Chondrocyte (in vitro differentiated cells): ENCODE data around the gene KCNA2. TPM values are rescaled to one million over a fixed set of nuclear protein-coding genes. Genes with fewer than 3 reads are reported as not detected.
A peak's percentile ranks its signal among the peaks of the same experiment; 100 is the strongest.

Experiments used
- DNase-seq: peaks from one replicate; pipeline ENCODE4 v3.0.0; 2021; ENCODE audit warnings: mixed read lengths, low spot score
- H3K27ac Mint-ChIP-seq: one replicate; pipeline ENCODE4 v1.8.0; 2021; ENCODE audit warnings: mild to moderate bottlenecking, moderate library complexity, mixed read lengths; ENCODE audit not compliant: unreplicated experiment
- H3K27me3 Mint-ChIP-seq: 2 replicates; pipeline ENCODE4 v1.8.0; 2021; ENCODE audit warnings: low read depth, mixed read lengths
- H3K36me3 Mint-ChIP-seq: 2 replicates; pipeline ENCODE4 v1.8.0; 2021; ENCODE audit warnings: low read depth, mixed read lengths
- H3K4me1 Mint-ChIP-seq: 2 replicates; pipeline ENCODE4 v1.8.0; 2021; ENCODE audit warnings: low read depth, mild to moderate bottlenecking, mixed read lengths
- H3K4me3 Mint-ChIP-seq: one replicate; pipeline ENCODE4 v1.8.0; 2021; ENCODE audit warnings: mild to moderate bottlenecking, moderate library complexity, mixed read lengths; ENCODE audit not compliant: unreplicated experiment
- H3K9me3 Mint-ChIP-seq: 2 replicates; pipeline ENCODE4 v1.8.0; 2021; ENCODE audit warnings: low read depth, mixed read lengths
- long read RNA-seq: library from polyadenylated mRNA; stranded (forward); transcript quantifications from one replicate; pipeline ENCODE4 v2.0.0, GENCODE V29; 2021
- total RNA-seq: library from RNA; stranded (reverse); gene quantifications from 3 replicates; pipeline ENCODE4 v1.2.1, GENCODE V29; 2021
- TF ChIP-seq, protein P1 (sequence below): fragments of 200-600 bp; sonication (generic); IDR thresholded peaks from 2 replicates; pipeline ENCODE4 v1.5.0; 2021; ENCODE audit warnings: antibody characterized with exemption, mild to moderate bottlenecking, moderate library complexity

Gene KCNA2
- 0.12 to 0.33 TPM (median 0.17 TPM) in 3 replicates for total RNA-seq
- long read RNA-seq, result 0 reads

- peaks cover 50% of the 10 kb centered on the region for H3K27me3 Mint-ChIP-seq
- no peaks in the 10 kb centered on the region for H3K9me3 Mint-ChIP-seq
- H3K27ac Mint-ChIP-seq, result no peak within 1 kb of the TSS
- peak within 1 kb of the TSS; percentile 74 for H3K4me3 Mint-ChIP-seq
- TF ChIP-seq, protein P1, sequence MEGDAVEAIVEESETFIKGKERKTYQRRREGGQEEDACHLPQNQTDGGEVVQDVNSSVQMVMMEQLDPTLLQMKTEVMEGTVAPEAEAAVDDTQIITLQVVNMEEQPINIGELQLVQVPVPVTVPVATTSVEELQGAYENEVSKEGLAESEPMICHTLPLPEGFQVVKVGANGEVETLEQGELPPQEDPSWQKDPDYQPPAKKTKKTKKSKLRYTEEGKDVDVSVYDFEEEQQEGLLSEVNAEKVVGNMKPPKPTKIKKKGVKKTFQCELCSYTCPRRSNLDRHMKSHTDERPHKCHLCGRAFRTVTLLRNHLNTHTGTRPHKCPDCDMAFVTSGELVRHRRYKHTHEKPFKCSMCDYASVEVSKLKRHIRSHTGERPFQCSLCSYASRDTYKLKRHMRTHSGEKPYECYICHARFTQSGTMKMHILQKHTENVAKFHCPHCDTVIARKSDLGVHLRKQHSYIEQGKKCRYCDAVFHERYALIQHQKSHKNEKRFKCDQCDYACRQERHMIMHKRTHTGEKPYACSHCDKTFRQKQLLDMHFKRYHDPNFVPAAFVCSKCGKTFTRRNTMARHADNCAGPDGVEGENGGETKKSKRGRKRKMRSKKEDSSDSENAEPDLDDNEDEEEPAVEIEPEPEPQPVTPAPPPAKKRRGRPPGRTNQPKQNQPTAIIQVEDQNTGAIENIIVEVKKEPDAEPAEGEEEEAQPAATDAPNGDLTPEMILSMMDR, result peak; percentile 18
- no peaks in the 10 kb centered on the region for H3K36me3 Mint-ChIP-seq
- H3K4me1 Mint-ChIP-seq, result peaks cover 10% of the 10 kb centered on the region
- no peak for DNase-seq
These were observed at the start of gene KCNA2 for GRCh38 chr1:110605901-110606656. TSS of gene KCNA2 (minus strand) at chr1:110606358. CDS start at chr1:110604782, 1,576 bp downstream.

GRCh38 chr1:110650609-110651008, 44.5 kb upstream of the KCNA2 start:
- Mint-ChIP-seq H3K4me3 (no peak overlapping the region), H3K27me3 (peaks cover 15% of the 10 kb centered on the region), H3K9me3 (no peaks in the 10 kb centered on the region), H3K36me3 (no peaks in the 10 kb centered on the region), H3K27ac (no peak overlapping the region), H3K4me1 (no peaks in the 10 kb centered on the region)
- DNase-seq, result no peak
- TF ChIP-seq, protein P1, result no peak

DNA sequence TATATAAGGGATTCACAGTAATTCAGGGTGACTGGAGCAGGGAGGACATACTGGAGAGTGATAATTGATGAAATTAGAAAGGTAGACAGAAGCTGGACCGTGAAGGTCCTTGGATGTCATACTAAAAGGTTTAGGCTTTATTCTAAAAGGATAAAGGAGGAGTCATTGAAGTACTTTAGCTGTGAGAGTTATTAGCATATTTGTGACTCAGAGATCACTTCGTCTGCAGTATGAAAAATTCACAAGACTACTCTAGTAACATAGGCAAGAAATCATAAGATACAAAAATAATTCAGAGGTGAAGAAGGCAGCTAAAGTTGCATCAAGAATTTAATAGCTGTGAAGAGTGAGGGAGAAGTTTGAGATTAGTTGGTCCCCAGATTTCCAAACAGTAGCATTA, 42.3 kb upstream of the KCNA2 start:
- Mint-ChIP-seq H3K27ac (no peak overlapping the region), H3K9me3 (no peaks in the 10 kb centered on the region), H3K36me3 (no peaks in the 10 kb centered on the region), H3K27me3 (peaks cover 9% of the 10 kb centered on the region), H3K4me1 (no peaks in the 10 kb centered on the region), H3K4me3 (no peak overlapping the region)
- no peak for DNase-seq
- TF ChIP-seq, protein P1, result no peak

DNA sequence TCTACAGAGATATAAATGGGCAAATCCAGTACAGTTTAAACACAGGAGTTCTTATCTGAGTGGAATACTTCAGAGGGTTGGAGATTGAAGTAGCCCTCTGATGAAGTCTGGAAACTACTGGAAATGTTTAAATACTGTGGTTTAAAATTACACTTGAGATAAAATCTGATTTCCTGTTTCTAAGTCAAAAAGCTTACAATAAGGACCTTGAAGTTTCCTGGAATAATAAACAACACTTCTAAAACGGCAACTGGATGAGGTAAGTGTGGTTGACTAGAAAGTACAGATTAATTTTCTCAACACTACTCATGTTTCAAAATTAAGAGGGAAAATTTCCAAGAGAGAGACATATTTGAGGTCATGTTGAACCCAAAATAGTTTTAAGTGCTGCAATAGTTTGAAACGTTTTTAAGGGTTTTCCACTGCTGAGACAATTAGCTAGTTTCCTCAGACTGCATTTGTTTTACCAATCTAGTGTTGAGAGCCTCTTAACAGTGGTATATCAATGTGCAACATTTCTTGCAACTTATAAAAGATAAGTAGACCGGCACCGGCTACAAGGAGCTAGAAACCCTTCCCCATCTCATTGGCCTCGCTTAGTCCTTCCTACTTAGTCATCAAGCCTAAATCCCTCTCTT, 41.2 kb upstream of the KCNA2 start:
- Mint-ChIP-seq H3K9me3 (no peaks in the 10 kb centered on the region), H3K27me3 (peaks cover 6% of the 10 kb centered on the region), H3K36me3 (no peaks in the 10 kb centered on the region), H3K4me3 (no peak overlapping the region), H3K27ac (no peak overlapping the region), H3K4me1 (no peaks in the 10 kb centered on the region)
- TF ChIP-seq, protein P1, result no peak
- DNase-seq, result no peak

DNA sequence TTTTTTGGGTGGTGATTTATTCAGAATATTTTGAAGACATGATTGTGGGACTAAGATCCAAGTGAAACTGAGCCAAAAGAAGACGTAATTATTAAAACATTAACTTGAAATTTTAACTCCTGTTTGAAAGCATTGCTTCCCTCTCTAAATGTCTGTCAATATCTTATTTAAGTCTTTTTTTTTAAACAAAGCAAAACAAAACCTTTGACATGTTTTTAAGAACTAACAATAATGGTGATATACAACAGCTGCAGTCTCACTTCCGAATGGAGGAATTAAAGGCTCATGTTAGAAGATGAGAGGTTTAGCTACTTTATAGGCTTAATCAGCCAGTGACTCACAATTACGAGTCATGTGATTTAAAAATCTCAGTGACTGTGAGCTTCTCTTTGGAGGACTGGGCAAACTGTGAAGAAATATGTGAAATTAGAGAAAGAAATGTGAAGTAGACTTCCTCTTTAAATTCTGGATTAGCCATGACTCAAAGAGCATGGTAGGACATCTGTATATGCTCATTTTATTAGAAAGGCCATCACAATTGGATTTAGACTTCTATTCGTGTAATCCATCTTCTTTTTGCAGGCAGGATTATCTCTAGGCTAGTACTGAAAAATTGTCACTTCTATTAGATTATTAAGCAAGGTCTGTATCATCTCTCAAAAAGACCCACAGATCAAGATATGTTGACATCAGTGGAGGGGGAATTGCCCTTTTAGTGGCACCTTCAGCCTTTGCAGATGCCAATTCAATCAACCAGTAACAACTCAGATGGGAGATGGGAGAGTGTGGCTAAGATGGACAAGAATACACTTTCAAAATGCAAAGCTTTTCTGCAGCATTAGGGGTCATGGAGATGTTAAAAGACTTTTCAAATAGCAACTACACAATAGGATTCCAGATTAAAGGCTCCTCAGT, 39.9 kb upstream of the KCNA2 start:
- Mint-ChIP-seq H3K9me3 (no peaks in the 10 kb centered on the region), H3K27me3 (peaks cover 8% of the 10 kb centered on the region), H3K4me1 (no peaks in the 10 kb centered on the region), H3K27ac (no peak overlapping the region), H3K4me3 (no peak overlapping the region), H3K36me3 (no peaks in the 10 kb centered on the region)
- TF ChIP-seq, protein P1, result no peak
- DNase-seq, result no peak
